ENCODE measurements around the gene SETD2.

Gene SETD2

GRCh38 chr3:47012342-47013230, 151.3 kb downstream of the SETD2 start:
- no peak for ATAC-seq
- TF ChIP-seq ZFP30 (CRISPR knock-in tag; IDR thresholded peaks at IDR 0.05) (no peak), CSDC2 (CRISPR knock-in tag; IDR thresholded peaks at IDR 0.05) (no peak), PPARA (CRISPR knock-in tag; IDR thresholded peaks at IDR 0.05; ENCODE audit: borderline replicate concordance) (no peak), ISL1 (CRISPR knock-in tag; IDR thresholded peaks at IDR 0.05) (no peak), ZFP3 (CRISPR knock-in tag; IDR thresholded peaks at IDR 0.05) (no peak)

- no peak for ATAC-seq
- TF ChIP-seq RARB (CRISPR knock-in tag; IDR thresholded peaks at IDR 0.05) (no peak), SNAI2 (CRISPR knock-in tag; IDR thresholded peaks at IDR 0.05) (no peak), ZC3H10 (CRISPR knock-in tag; IDR thresholded peaks at IDR 0.05) (no peak), ISL1 (CRISPR knock-in tag; IDR thresholded peaks at IDR 0.05) (no peak), BACH2 (CRISPR knock-in tag; IDR thresholded peaks at IDR 0.05; ENCODE audit: borderline replicate concordance) (no peak), ZFP3 (CRISPR knock-in tag; IDR thresholded peaks at IDR 0.05) (no peak), GLIS3 (CRISPR knock-in tag; IDR thresholded peaks at IDR 0.05) (no peak)
Observed at GRCh38 chr3:47011371-47011770, 152.5 kb downstream of the SETD2 start.

- TF ChIP-seq ZNF8 (CRISPR knock-in tag; IDR thresholded peaks at IDR 0.05) = no peak
- TF ChIP-seq PPARA (CRISPR knock-in tag; IDR thresholded peaks at IDR 0.05; ENCODE audit: borderline replicate concordance) = no peak
- no peak for TF ChIP-seq ZFP30 (CRISPR knock-in tag; IDR thresholded peaks at IDR 0.05)
- no peak for TF ChIP-seq ISL1 (CRISPR knock-in tag; IDR thresholded peaks at IDR 0.05)
- no peak for TF ChIP-seq PATZ1 (CRISPR knock-in tag; IDR thresholded peaks at IDR 0.05; ENCODE audit: borderline replicate concordance)
- no peak for TF ChIP-seq TOX (CRISPR knock-in tag; IDR thresholded peaks at IDR 0.05; ENCODE audit: borderline replicate concordance)
- no peak for TF ChIP-seq RARB (CRISPR knock-in tag; IDR thresholded peaks at IDR 0.05)
- no peak for TF ChIP-seq CSRNP3 (CRISPR knock-in tag; IDR thresholded peaks at IDR 0.05)
- no peak for TF ChIP-seq CREB5 (CRISPR knock-in tag; IDR thresholded peaks at IDR 0.05; ENCODE audit: low read depth)
- no peak for TF ChIP-seq ESRRG (CRISPR knock-in tag; IDR thresholded peaks at IDR 0.05)
- no peak for TF ChIP-seq ZFP3 (CRISPR knock-in tag; IDR thresholded peaks at IDR 0.05)
- TF ChIP-seq SNAI2 (CRISPR knock-in tag; IDR thresholded peaks at IDR 0.05) = no peak
- no peak for TF ChIP-seq ARNTL (CRISPR knock-in tag; IDR thresholded peaks at IDR 0.05; ENCODE audit: borderline replicate concordance, low read depth)
- TF ChIP-seq ZC3H10 (CRISPR knock-in tag; IDR thresholded peaks at IDR 0.05) = no peak
- no peak for TF ChIP-seq ZNF70 (CRISPR knock-in tag; IDR thresholded peaks at IDR 0.05)
- no peak for ATAC-seq
Observed at GRCh38 chr3:47010910-47011309, 153.0 kb downstream of the SETD2 start.

GRCh38 chr3:47010111-47010712, 153.7 kb downstream of the SETD2 start:
- TF ChIP-seq SNAI2 (CRISPR knock-in tag; IDR thresholded peaks at IDR 0.05) (no peak), ZFP3 (CRISPR knock-in tag; IDR thresholded peaks at IDR 0.05) (no peak), PPARA (CRISPR knock-in tag; IDR thresholded peaks at IDR 0.05; ENCODE audit: borderline replicate concordance) (no peak), POU6F1 (CRISPR knock-in tag; IDR thresholded peaks at IDR 0.05; ENCODE audit: borderline replicate concordance, low read depth) (no peak), ZNF8 (CRISPR knock-in tag; IDR thresholded peaks at IDR 0.05) (no peak), TSHZ2 (CRISPR knock-in tag; IDR thresholded peaks at IDR 0.05) (no peak)
- ATAC-seq = no peak
